Activated effector memory CD4-positive, alpha-beta T cell treated with Interleukin-2 at 50 U/mL for 16 hours (primary cell): Measurements from ENCODE around the gene C19orf38.

Experiments used
- DNase-seq: peaks from one replicate; pipeline ENCODE4 v3.0.0-alpha.2; 2020

C19orf38 gene, protein sequence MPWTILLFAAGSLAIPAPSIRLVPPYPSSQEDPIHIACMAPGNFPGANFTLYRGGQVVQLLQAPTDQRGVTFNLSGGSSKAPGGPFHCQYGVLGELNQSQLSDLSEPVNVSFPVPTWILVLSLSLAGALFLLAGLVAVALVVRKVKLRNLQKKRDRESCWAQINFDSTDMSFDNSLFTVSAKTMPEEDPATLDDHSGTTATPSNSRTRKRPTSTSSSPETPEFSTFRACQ

DNA sequence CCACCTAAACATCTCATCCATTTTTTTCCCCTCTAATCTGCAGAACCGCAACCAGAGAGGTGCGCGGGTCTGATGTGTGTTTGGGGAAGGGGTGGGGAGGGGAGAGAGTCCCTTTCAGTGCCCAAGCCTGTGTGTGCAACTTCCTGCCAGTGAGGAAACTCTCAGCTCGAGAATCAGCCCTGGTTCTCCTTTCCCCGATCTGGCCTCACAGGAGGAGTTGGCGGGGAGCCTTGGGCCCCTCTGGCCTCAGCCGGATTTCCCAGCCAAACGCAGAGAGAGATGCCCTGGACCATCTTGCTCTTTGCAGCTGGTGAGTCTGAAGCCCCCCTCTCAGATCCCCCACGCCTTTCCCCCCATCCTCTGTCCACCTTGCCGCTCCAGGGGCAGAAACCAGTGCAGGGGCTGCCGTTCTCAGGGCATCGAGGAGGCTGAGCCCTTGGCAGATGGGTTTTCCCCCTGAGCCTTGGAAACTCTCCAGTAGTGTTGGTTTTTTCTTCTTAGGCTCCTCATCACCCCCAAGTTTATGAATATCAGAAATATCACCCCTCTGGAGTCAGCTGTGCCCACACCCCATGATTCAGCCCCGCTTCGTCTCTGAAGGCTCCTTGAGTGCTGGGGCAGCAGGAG, at the start of gene C19orf38:
C19orf38 (plus strand) TSS at position 186 of the 627 bp plus-strand sequence; CDS start at position 280, 94 bp downstream.
- DNase-seq = no peak

DNA sequence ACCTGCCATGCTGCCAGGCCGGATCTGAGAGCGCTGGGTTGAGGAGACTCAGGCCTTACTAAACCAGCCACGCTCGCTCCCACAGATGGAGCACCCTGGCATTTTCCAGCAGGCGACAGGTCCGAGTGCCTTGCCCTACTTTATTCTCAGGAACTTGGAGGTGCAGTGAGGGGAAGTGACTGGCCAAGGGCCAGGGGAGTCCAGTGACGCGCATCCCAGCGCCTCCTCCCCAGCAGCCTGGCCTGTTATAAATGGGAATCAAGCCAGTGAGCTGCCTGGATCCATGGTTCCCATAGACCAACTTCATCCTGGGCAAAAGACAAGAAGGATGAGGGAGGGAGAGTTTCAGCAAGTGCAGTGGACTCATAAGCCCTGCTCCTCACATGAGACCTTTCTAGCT, 47.7 kb upstream of the C19orf38 start:
- no peak for DNase-seq

DNA sequence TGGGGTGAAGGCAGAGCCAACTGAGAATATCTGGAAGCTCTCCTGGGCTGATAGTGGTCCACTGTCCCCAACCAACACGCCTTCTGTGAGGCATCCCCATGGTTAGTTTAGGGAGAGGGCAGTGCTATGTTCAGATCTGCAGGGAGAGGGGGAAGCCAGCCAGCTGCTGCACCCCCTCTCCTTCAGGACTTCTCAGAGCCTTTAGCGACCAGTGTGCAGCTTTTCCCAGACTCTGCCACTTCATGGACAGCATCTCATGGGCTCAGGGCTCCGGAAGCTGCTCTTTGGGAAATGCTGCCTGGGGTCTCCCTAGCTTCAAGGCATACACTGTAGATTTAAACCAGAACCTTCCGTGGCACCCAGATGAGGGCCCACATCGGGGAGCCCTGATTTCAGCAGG, 45.7 kb upstream of the C19orf38 start:
- DNase-seq = no peak

DNA sequence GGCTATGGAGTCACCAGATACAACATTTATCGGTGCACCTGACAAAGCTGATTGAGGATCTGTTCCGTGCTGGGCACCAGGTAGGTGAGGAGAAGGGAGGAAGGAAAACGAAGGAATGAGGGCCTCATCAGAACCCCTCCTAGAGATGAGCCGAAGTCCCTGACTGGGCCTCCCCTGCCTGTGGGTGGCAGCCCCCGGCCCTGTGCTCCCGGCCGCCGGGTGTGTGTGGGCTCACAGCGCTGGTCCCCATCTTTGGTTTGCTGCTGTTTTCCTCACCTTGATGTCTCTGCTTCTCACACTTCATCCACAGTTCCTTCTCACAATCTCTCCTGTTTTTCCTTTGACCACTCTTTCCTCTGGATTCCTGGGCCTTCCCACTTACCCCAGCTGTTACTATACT, 45.0 kb upstream of the C19orf38 start:
- DNase-seq = no peak

DNA sequence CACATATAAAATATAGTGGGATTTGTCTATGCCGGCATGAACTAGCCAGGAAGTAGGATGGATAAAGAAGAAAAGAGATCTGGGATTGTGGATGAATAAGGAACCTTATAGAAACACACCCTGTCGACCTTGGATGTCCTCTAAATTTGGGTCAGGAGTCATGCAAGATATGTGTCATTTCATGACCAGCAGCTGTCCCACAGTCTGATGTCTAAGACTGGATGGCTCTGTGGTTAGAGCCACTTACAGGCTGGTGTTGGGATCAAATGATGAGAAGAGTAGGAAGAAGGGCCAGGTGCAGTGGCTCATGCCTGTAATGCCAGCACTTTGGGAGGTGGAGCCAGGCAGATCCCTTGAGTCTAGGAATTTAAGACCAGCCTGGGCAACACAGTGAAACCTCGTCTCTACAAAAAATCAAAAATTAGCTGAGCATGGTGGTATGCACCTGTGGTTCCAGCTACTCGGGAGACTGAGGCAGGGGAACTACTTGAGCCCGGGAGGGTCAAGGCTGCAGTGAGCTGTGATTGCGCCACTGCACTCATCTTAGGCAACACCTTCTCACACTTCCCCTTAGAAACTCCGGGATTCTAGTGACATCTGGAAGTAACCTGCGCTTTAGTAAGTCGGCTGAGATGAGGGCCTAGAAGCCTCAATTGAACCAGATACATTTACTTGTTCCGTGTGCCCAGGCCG, 43.0 kb upstream of the C19orf38 start:
- no peak for DNase-seq

DNA sequence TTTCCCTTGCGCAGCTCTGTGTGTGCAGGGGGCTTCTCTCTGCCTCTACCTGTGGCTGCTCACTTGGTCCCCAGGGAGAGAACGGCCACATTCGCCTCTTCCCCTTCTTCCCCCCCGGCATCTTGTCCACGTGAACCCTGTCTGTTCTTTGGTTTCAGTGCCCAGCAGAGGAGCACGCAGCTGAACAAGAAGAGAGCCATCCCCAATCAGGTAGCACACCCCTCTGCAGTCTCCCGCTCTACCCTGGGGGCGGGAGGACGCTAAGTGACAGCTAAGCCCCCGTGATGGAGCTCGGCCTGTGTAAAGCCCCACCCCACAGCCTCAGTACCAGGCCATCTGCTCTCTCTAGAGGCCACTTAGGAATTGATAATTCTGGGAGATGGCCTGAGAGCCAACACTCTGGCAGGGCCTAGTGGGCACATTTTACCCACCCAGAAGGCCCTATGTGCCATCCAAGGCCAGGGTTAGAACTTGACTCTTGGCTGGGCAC, 42.4 kb upstream of the C19orf38 start:
- DNase-seq = no peak

DNA sequence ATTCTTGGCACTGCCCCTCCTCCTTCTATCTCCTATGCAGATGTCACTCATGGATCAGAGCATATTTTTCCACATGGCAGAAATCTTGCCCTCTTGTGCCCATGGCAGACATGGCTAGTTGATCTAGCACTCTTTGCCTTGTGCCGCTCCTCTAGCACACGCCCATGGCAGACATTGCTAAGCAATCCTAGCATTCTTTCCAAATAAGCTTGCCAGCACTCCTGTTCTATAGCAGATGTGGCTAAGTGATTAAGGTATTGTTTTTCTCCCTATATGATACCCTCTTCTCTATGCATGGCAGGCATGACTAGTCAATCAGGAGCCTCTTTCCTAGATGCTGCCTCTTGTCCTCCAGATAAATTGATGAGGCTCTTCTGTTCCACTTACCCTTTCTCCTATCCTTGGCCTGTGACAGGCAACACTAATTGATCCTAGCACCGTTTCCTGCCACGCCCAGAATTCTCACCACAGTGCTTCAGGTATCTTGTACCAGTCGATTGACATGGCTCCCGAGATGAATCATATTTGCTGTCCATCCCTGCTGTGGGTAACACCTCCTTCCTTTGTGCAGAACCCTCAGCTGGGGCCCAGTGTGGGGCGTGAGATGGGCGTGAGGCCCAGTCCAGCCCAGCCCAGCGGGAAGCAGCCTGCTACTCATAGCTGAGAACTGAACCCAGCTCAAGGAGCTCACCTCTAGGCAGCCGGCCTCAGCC, 39.1 kb upstream of the C19orf38 start:
- DNase-seq = peak; percentile 31

DNA sequence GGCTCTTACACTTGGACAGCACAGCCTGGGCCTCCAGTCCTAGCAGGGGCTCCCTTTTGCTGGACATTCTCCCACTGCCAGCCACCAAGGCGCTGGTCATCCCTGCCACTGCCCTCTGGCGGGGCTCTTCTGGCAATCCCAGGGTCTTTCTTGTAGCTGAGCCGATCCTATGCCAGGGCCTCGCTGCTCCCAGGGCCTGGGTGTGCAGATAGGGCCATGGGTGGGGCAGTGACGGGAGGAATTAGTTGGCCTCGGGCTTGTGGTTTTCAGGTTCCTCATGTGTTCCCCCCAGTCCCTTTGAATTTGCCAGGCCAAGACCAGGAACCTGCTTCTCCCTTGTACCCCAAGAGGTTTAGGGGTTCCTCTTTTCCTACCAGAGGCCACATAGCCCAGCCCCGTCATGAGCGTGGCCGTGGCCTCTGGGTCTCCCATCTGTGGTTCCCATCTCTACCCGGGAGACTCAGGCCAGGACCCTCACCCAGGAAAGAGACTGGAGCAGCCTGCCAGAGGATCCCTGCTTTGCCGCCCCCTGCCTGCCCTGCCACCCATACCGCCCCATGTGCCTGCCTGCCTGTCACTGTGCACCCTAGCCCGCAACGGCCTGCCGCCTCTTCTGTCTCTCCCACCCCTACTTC, 38.4 kb upstream of the C19orf38 start:
- DNase-seq = no peak

DNA sequence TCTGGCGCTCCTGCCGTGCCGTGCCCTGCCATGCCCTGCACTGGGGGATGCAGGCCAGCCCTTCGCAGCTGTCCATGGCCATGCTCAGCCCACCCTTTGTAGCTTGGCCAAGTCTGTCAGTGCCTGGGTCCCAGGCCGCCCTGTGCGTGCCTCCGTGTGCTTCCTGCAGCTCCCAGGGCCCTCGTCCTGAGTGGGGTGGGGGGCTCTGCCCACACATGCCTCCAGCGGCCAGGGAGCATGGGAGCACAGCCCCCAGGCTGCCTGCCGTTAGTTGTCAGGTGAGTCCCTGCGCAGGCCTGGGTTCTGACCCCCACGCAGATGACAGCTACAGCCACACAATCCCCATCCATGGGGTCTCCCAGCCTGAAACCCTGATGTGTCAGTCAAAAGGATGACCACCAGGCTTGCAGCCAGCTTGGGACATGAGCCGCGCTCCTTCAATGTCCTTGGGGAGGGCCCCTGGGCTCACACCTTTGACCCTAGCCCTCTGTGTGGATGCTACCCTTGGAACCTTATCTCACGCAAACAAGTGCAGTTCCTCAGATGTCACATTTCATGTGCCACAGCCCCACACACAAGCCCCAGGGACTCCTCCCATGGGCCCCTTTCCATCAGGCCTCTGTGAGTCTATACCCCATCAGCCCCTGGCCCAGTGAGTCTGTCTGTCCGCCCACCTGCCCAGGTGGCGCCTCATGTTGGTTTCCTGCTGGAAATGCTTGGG, 36.7 kb upstream of the C19orf38 start:
- DNase-seq = no peak

DNA sequence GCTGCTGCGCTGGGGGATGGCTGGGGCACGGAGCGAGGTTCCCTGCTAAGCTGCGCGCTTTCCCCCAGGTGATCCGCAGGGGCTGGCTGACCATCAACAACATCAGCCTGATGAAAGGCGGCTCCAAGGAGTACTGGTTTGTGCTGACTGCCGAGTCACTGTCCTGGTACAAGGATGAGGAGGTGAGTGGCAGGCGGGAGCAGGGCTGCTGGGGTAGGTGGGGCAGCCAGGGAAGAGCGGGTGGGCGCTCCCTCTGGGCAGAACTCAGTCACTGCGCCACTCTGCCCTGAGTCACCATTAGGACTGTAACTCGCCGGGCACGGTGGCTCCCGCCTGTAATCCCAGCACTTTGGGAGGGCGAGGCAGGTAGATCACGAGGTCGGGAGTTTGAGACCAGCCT, 36.0 kb upstream of the C19orf38 start:
- no peak for DNase-seq

DNA sequence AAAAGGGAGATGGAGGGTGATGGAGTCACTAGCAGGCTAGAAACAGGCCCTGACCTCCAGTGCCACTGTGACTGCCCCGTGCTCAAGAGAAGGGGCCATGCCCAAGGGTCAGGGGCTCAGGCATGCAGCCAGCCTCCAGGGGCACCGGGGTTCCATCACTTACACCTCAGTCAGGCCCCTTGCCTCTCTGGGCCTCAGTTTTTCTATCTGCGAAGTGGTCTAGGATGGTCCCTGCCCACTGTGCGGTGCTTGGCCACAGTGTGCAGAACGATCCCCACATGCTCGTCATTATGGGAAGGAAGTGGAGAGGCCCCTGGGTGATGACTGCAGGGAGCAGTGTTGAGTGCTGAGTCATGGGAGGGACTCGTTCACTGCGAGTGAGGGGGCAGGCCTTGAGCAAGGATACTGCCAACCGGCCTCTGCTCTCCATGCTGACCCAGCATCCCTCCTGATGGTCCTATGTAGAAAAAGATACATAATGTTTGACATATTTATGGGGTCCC, 35.3 kb upstream of the C19orf38 start:
- no peak for DNase-seq

DNA sequence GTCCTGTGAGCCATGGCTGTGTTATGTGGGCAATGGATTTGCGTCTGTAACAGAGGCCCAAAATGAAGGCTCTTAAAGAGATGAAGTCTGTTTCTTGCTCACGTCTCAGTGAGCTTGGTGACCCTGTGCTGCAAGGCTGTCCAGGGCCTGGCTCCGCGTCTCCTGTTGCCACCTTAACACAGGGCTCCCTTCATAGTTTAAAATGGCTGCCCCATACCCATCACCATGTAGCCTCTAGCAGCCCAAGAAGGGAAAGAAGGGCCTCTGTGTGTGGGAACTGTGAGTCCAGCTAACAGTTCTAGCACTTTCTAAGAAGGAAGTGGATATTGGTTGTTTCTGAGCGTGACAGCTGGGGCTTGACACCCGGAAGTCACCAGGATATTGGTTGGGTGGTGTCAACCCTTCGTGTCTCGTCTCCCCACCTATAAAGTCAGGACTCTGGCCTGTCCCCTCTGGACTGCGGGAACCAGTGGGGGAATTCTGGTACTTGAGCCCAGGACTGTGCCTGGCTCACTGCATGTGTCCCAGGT, 33.1 kb upstream of the C19orf38 start:
- no peak for DNase-seq

DNA sequence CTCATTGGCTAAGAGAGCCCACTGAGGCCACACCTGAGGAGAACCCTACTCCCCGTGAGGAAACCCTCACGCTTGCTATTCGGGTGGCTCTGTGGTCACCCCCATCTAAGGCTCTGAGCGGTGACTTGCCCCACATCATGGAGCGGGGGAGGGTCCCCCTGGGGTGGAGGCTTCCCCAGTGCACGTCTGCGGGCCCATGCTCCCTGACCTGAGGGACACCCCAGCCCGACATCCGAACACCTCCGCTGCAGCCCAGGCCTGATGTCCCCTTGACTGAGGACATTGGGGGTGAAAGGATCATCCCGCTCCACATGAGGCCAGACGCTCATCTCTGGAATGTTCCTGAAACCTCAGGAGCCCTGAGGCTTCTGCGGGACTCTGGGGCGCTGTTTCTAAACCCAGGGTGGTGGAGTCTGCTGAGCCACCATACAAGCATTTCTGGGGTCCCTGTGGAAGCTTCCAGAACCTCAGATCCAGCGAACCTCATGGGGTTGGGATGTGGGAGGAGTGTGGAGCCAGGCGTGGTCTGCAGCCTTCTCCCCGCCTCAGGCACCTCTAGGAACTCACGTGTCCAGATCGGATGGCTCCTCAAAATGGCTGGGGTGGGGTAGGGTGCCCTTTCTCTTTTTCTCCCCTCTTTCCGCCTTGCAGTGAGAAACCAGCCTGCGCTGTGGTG, 32.1 kb upstream of the C19orf38 start:
- DNase-seq = no peak

DNA sequence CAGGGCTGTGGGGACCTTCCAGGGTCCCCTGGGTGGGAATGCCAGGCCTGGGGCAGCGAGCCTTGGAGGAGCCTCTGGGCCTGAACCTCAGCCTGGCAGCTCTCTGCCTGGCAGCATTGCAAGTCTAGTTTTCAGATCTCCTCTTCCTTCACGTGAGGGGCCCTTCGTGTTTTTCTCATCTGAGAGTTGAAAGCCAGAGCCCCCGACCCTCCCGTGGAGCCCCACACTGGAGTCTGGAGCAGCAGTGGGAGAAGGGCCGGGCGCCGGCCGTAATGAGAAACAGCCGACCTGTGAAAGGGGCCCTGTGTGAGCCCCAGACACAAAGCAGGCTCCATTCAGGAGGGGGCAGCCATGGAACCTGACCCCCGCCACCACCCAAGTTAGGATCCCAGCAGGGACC, 31.5 kb upstream of the C19orf38 start:
- no peak for DNase-seq

DNA sequence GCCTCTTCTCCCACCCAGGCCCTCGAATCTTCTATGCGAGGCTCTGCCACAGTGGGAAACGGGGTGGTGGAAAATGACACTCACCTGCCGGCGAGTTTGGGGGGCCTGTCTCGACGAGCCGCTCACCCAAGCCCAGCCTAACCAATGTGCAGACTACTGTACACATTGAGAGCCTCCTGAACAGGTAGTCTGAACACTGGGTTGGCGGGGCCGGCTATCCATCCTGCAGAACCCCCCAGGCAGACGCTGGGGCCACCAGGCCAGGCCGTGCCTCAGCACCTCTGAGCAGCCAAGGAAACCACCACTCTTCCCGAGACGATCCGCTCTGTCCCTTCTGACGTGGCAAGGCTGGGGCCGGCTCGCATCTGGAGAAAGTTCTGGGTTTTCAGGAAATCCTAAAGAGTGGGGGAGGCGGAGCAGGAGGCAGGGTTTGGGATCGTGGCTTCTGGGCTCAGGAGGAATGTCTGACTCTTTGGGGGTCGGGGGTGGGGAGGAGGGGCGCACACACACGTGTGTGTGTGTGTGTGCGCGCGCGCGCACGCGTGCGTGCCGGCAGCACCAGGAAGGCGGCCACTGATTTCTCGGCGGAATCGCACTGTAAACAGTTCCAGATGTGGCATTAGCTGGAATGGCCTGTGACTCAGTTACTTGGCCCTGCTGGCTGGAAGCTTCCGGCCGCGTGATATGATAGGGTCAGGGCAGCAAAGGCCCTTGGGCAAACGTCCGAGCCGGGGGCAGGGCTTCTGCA, 30.8 kb upstream of the C19orf38 start:
- DNase-seq = no peak

DNA sequence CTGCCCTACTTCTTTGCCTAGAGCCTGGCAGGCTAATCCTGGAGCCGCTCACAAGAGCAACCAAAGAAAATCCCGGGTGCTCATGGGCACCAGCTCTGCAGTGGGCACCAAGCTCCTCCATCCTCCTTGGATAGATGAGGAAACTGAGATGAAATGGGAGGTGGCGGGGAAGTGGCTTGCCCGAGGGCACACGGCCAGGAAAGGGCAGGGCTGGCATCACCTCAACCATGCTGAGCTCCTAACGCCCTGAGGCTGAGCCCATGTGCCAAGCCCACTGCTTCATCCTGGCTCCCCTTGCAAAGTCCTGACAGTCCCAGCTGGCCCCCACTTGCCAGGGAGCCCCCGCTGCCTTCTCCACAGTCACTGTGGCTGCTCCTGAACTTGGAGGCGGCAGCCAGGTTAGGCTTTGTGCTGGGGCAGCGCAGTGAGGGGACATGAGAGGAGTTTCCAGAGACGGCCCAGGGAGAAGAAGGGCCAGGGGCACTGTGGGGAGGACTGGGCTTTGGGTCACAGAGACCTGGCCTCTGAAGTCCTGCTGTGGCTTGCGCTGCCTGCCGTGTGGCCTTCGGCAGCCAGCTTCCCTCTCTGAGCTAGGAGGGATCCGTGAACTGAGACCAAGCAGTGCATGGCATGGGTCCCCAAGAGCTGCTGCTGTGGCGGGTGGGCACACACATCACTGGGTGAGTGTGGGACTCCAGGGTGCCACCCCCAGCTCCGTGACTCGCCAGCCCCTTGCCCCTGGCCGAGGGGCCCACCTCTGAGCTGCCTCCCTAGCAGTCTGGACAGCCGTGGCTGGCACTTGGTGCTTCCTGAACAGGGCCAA, 29.7 kb upstream of the C19orf38 start:
- DNase-seq = no peak

DNA sequence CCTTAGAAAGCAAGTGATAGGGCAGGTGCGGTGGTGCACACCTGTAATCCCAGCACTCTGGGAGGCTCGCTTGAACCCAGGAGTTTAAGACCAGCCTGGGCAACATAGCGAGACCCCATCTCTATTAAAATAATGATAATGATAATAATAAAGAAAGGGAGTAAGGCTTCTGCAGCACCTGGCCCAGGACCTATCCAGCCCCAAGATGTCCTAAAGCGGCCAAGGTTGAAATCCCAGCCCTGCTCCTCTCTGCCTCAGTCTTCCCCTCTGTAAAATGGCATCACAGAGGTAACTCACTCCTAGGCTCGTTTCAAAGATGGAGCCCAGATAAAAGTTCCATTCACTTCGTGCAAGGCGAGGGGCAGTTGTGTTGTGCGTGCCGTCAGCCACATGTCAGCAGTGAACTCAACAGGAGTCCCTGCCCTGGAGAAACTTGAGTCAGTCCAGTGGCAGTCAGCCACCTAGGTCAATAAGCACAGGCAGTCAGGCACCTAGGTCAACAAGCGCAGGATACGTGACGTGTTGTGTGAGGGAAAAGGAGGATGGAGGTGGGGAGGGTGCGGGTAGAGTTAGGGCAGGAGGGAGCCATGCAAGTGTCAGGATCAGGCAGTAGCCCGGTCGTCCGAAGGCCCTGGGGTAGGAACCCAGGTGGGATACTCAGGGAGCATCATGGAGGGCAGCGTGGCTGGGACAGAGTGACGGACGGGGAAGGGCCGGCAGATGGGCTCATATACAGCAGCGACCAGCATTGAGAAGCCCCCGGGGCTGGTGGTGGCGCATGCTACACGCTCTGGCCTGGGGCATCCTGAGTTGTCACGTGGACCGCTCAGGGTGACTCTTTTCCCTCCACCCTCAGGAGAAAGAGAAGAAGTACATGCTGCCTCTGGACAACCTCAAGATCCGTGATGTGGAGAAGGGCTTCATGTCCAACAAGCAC, 28.8 kb upstream of the C19orf38 start:
- DNase-seq = no peak

DNA sequence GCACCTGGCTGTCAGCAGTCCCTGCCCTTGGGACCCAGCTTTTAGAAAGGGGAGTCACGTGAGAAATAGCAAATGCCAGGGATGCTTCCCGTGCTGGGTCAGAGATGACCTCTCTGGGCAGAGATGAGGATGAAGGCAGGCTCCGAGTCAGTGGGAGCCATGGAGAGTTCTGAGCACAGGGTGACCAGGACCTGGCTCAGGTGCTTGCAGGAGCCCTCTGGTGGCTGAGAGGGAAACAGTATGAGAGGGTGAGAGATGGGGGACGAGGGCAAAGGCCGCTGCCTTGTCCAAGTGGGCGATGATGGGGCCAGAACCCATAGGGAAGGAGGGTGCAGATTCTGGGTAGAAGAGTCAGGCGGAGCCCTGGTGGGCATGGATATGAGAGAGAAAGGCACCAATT, 28.0 kb upstream of the C19orf38 start:
- no peak for DNase-seq
